Common myeloid progenitor, CD34-positive (primary cell): ENCODE measurements around the gene MED6. TPM values are rescaled to one million over a fixed set of nuclear protein-coding genes. Genes with fewer than 3 reads are reported as not detected.

ENCODE experiments used
- CTCF ChIA-PET: fragments of 350-600 bp; sonication (Branson Sonifier 250); formaldehyde crosslinking; loops from one replicate; lab custom pipeline; 2021; ENCODE audit warnings: antibody characterized with exemption; lab: Charles Lee
- POLR2A ChIA-PET: fragments of 350-600 bp; sonication (Branson Sonifier 250); formaldehyde crosslinking; loops from one replicate; lab custom pipeline; 2021; ENCODE audit warnings: antibody characterized with exemption; lab: Charles Lee
- DNase-seq, 3 donors: peaks; one replicate each; pipeline versions ENCODE4 v3.0.0 to v3.0.0-alpha.2; 2013
- H3K27ac ChIP-seq, 2 experiments: 1 replicate in 1 of 2; 2 replicates in 1 of 2; pipeline ENCODE4 v1.7.0; 2013; ENCODE audit warnings: inconsistent platforms in 2 of 2, low read length in 2 of 2, mild to moderate bottlenecking in 2 of 2, low read depth in 1 of 2, moderate library complexity in 1 of 2; ENCODE audit not compliant: severe bottlenecking in 2 of 2, insufficient read depth in 1 of 2, poor library complexity in 1 of 2
- H3K27me3 ChIP-seq, 5 experiments: replicated peaks in 2 of 5; 1 replicate in 3 of 5; 2 replicates in 2 of 5; pipeline versions ENCODE4 v1.6.1 to v1.7.0; 2013; ENCODE audit warnings: low read length in 4 of 5, mild to moderate bottlenecking in 2 of 5, moderate library complexity in 2 of 5, inconsistent platforms in 1 of 5; ENCODE audit not compliant: insufficient read depth in 5 of 5, control insufficient read depth in 4 of 5
- H3K36me3 ChIP-seq, 4 experiments: 1 replicate in 2 of 4; 2 replicates in 2 of 4; pipeline versions ENCODE4 v1.6.1 to v1.7.0; 2013; ENCODE audit warnings: low read length in 3 of 4, control low read depth in 1 of 4, mild to moderate bottlenecking in 1 of 4; ENCODE audit not compliant: control insufficient read depth in 4 of 4, insufficient read depth in 4 of 4
- H3K4me1 ChIP-seq, 4 experiments: 1 replicate in 3 of 4; 2 replicates in 1 of 4; pipeline versions ENCODE4 v1.6.1 to v1.7.1; 2013; ENCODE audit warnings: low read length in 3 of 4, mild to moderate bottlenecking in 3 of 4, control low read depth in 1 of 4, inconsistent platforms in 1 of 4, moderate library complexity in 1 of 4; ENCODE audit not compliant: control insufficient read depth in 4 of 4, insufficient read depth in 4 of 4; ENCODE audit errors: control extremely low read depth in 1 of 4
- H3K4me3 ChIP-seq, 7 experiments: 1 replicate in 4 of 7; 2 replicates in 3 of 7; pipeline versions ENCODE4 v1.5.1 to v1.7.0; 2013; ENCODE audit warnings: mild to moderate bottlenecking in 7 of 7, low read length in 6 of 7, moderate library complexity in 6 of 7, inconsistent platforms in 2 of 7, low read depth in 2 of 7, control low read depth in 1 of 7; ENCODE audit not compliant: insufficient read depth in 4 of 7, control insufficient read depth in 1 of 7; ENCODE audit errors: extremely low read depth in 1 of 7
- H3K9me3 ChIP-seq, 5 experiments: 1 replicate in 4 of 5; 2 replicates in 1 of 5; pipeline versions ENCODE4 v1.6.1 to v1.7.1; 2013; ENCODE audit warnings: low read length in 4 of 5, mild to moderate bottlenecking in 2 of 5, inconsistent platforms in 1 of 5, low read depth in 1 of 5, moderate library complexity in 1 of 5; ENCODE audit not compliant: control insufficient read depth in 4 of 5, insufficient read depth in 2 of 5; ENCODE audit errors: control extremely low read depth in 1 of 5
- WGBS: methylation state at CpG from one replicate; pipeline ENCODE4 v1.1.5; 2013; ENCODE audit not compliant: insufficient coverage; 5-methylcytosine and 5-hydroxymethylcytosine counted together
- polyA plus RNA-seq: library from polyadenylated mRNA; unstranded; fragments of 120-200 nt; gene quantifications from one replicate; pipeline ENCODE4 v1.2.1, GENCODE V29; 2013

The MED6 gene, protein sequence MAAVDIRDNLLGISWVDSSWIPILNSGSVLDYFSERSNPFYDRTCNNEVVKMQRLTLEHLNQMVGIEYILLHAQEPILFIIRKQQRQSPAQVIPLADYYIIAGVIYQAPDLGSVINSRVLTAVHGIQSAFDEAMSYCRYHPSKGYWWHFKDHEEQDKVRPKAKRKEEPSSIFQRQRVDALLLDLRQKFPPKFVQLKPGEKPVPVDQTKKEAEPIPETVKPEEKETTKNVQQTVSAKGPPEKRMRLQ
- 40.0 TPM for polyA plus RNA-seq

DNA sequence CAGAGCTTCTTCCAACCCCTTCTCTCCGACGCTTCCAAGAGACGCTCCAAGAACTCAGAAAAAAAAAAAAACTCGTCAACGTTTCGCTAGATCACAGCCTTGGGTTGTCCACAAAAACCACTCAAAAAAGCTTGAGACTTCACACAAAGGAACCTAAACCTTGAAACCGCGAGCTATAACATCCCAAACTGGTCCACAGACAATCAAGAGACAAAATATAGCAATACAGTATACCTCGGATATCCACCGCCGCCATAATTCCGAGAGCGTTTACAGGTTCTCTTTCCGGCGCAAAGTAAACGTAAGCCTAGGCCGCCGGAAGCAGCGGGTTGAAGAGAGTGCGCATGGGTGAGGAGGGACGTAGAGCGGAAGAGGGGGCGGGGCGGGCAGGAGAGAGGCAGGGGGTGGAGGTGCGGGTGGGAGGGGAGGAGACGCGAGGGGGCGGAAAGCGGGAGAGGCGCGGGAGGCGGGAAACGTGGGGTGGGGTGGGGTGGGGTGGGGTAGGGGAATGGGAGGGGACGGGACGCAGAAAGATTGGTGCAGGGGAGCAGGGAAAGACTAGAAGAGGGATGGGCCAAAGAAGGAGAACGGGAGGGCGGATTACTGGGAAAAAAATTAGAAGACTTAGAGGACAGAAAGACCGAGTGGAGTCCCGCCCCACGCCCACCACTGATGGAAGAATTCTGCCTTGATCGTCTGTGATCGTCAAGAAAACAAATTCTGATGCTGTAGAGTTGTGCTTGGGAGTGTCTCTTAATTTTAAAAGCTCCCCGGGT, at the start of gene MED6:
Gene MED6 (minus strand): TSS at position 274 of the 776 bp plus-strand sequence. CDS start 18 bp downstream, at position 256.
- peak; percentile 91 to 96 (median 96) for DNase-seq
- POLR2A ChIA-PET = no interaction called here
- Histone ChIP-seq H3K36me3 (peaks cover 7 to 10% (median 8%) of the 10 kb centered on the region in 4 experiments), H3K4me3 (peak within 1 kb of the TSS; percentile 31 to 100 (median 93)), H3K27me3 (peaks cover 0 to 13% (median 4%) of the 10 kb centered on the region in 5 experiments), H3K4me1 (peaks cover 4 to 20% (median 13%) of the 10 kb centered on the region in 4 experiments), H3K9me3 (no peaks in the 10 kb centered on the region), H3K27ac (peak within 1 kb of the TSS; percentile 90 to 96)
- 0% methylated on average over 22 of the region's 43 CpGs for WGBS
- CTCF ChIA-PET = interaction anchor here (0.8 kb wide), 2 partner anchors 9 to 765 kb away, joined by 3 read pairs; no protein-coding TSS in a partner anchor

GRCh38 chr14:70649803-70650202, 49.3 kb upstream of the MED6 start:
- ChIA-PET CTCF (interaction anchor here (1.8 kb wide), 1 partner anchor 11 kb away, joined by 6 read pairs; no protein-coding TSS in a partner anchor), POLR2A (no interaction called here)
- Histone ChIP-seq H3K4me3 (no peak overlapping the region), H3K36me3 (peaks cover 0 to 24% (median 0%) of the 10 kb centered on the region in 4 experiments), H3K27me3 (no peaks in the 10 kb centered on the region), H3K4me1 (peaks cover 4 to 37% (median 28%) of the 10 kb centered on the region in 4 experiments), H3K27ac (no peak overlapping the region), H3K9me3 (no peaks in the 10 kb centered on the region)
- DNase-seq = no peak
- 100% methylated on average over 1 of the region's 4 CpGs for WGBS

- ChIA-PET POLR2A (no interaction called here), CTCF (interaction anchor here (1.0 to 1.8 kb wide), 2 partner anchors 12 to 50 kb away, joined by 3 to 6 read pairs; no protein-coding TSS in a partner anchor)
These were observed 47.9 kb upstream of the MED6 start for GRCh38 chr14:70648346-70648745.

DNA sequence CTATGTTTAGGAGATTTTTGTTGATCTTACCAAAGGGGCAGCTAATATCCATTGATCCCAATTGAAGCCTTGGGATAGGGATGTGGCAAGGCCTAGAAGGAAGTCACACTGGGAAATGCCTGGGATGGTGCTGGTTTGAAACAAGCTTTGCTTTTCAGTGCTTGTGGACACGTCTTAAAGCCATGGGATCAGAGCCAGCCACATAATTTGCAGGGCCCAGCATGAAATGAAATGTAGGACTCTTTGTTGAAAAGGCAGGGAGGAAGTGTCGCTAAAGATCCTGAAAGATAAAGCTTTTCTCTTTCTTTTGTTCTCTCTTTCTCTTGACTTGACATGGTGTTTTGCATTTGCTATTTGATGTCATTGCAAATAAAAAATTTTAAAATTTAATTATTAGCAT, 46.2 kb upstream of the MED6 start:
- Histone ChIP-seq H3K9me3 (no peaks in the 10 kb centered on the region), H3K4me3 (peak overlapping the region in 1 of 7 experiments; percentile 8), H3K36me3 (peaks cover 0 to 7% (median 0%) of the 10 kb centered on the region in 4 experiments), H3K4me1 (peaks cover 11 to 42% (median 28%) of the 10 kb centered on the region in 4 experiments), H3K27me3 (no peaks in the 10 kb centered on the region), H3K27ac (no peak overlapping the region)
- no peak for DNase-seq
- ChIA-PET POLR2A (no interaction called here), CTCF (interaction anchor here (0.8 to 1.1 kb wide), 3 partner anchors 17 to 68 kb away, joined by 3 read pairs; no protein-coding TSS in a partner anchor)
- WGBS = 30% methylated on average over 1 of the region's 2 CpGs

More at GRCh38 chr14:70648346-70648745, 47.9 kb upstream of the MED6 start:
- Histone ChIP-seq H3K4me1 (peaks cover 10 to 35% (median 23%) of the 10 kb centered on the region in 4 experiments), H3K27me3 (no peaks in the 10 kb centered on the region), H3K4me3 (no peak overlapping the region), H3K9me3 (no peaks in the 10 kb centered on the region), H3K36me3 (peaks cover 0 to 21% (median 0%) of the 10 kb centered on the region in 4 experiments), H3K27ac (no peak overlapping the region)
- no peak for DNase-seq

GRCh38 chr14:70645892-70646291, 45.4 kb upstream of the MED6 start:
- ChIA-PET POLR2A (no interaction called here), CTCF (interaction anchor here (0.7 to 1.1 kb wide), 5 partner anchors 8 to 69 kb away, joined by 3 read pairs; no protein-coding TSS in a partner anchor)
- Histone ChIP-seq H3K9me3 (no peaks in the 10 kb centered on the region), H3K4me3 (no peak overlapping the region), H3K36me3 (peaks cover 0 to 4% (median 0%) of the 10 kb centered on the region in 4 experiments), H3K27me3 (no peaks in the 10 kb centered on the region), H3K4me1 (peaks cover 11 to 47% (median 32%) of the 10 kb centered on the region in 4 experiments), H3K27ac (no peak overlapping the region)
- 98% methylated on average over 6 of the region's 6 CpGs for WGBS
- no peak for DNase-seq

- H3K4me1 ChIP-seq = peaks cover 11 to 55% (median 37%) of the 10 kb centered on the region in 4 experiments
- H3K27me3 ChIP-seq = no peaks in the 10 kb centered on the region
- no peak for DNase-seq
- CTCF ChIA-PET = interaction anchor here (0.9 to 3.7 kb wide), 2 partner anchors 11 to 17 kb away, joined by 4 to 13 read pairs; no protein-coding TSS in a partner anchor
- H3K4me3 ChIP-seq = peak overlapping the region in 1 of 7 experiments; percentile 36
- no peaks in the 10 kb centered on the region for H3K36me3 ChIP-seq
- 100% methylated on average over 1 of the region's 5 CpGs for WGBS
- no peaks in the 10 kb centered on the region for H3K9me3 ChIP-seq
- POLR2A ChIA-PET = interaction anchor here (0.6 kb wide), 1 partner anchor 13 kb away, joined by 3 read pairs; no protein-coding TSS in a partner anchor
- no peak overlapping the region for H3K27ac ChIP-seq
These were observed 43.5 kb upstream of the MED6 start for GRCh38 chr14:70643967-70644366.
